IMR-90 (cell line): ENCODE data around the gene RFC2. TPM values are rescaled to one million over a fixed set of nuclear protein-coding genes. Genes with fewer than 3 reads are reported as not detected.

Experiments
- ATAC-seq: fragments of 200-7000 bp; cut with Tn5 transposase; 2 replicates; pipeline ENCODE4 v1.9.1; 2020; ENCODE audit warnings: low read depth, mild to moderate bottlenecking, moderate library complexity
- BruUV-seq: library from RNA; stranded (reverse); fragments of 400-500 nt; replicated peaks from 2 replicates; lab custom pipeline; 2021; lab: Mats Ljungman, UMichigan
- CTCF ChIA-PET: fragments of 300-600 bp; formaldehyde crosslinking; extraction: SDS; loops from one replicate; lab custom pipeline; 2021; ENCODE audit warnings: antibody characterized with exemption; lab: Yijun Ruan, JAX
- POLR2A ChIA-PET: fragments of 300-600 bp; sonication (Branson Sonifier 250); formaldehyde crosslinking; loops from one replicate; lab custom pipeline; 2022; ENCODE audit warnings: antibody characterized with exemption; ENCODE audit not compliant: unreplicated experiment; lab: Charles Lee
- DNase-seq: peaks from one replicate; pipeline ENCODE4 v3.0.0; 2013
- H2AFZ ChIP-seq: replicated peaks from 2 replicates; pipeline ENCODE3; 2013; ENCODE audit warnings: low read length, mild to moderate bottlenecking; ENCODE audit not compliant: poor library complexity
- H2AK5ac ChIP-seq: 2 replicates; pipeline ENCODE4 v1.6.1; 2013; ENCODE audit warnings: low read depth, low read length, inconsistent platforms
- H2AK9ac ChIP-seq: replicated peaks from 2 replicates; pipeline ENCODE3; 2013; ENCODE audit warnings: mild to moderate bottlenecking, low read depth, low read length, moderate library complexity; ENCODE audit not compliant: poor library complexity
- H2BK120ac ChIP-seq: 2 replicates; pipeline ENCODE4 v1.6.1; 2013; ENCODE audit warnings: low read depth, low read length, inconsistent platforms
- H2BK15ac ChIP-seq: 3 replicates; pipeline ENCODE4 v1.6.1; 2013; ENCODE audit warnings: low read depth, low read length, inconsistent platforms
- H2BK20ac ChIP-seq: 2 replicates; pipeline ENCODE4 v1.6.1; 2013; ENCODE audit warnings: low read depth, mild to moderate bottlenecking, inconsistent platforms, low read length, moderate library complexity
- H2BK5ac ChIP-seq: 2 replicates; pipeline ENCODE4 v1.6.1; 2013; ENCODE audit warnings: mild to moderate bottlenecking, low read depth, low read length, inconsistent platforms; ENCODE audit not compliant: poor library complexity, severe bottlenecking
- H3K14ac ChIP-seq: replicated peaks from 2 replicates; pipeline ENCODE4 v1.6.1; 2013; ENCODE audit warnings: low read depth, low read length, inconsistent platforms
- H3K18ac ChIP-seq: 2 replicates; pipeline ENCODE4 v1.6.1; 2013; ENCODE audit warnings: low read depth, low read length, control low read depth
- H3K23ac ChIP-seq: 2 replicates; pipeline ENCODE4 v1.6.1; 2013; ENCODE audit warnings: low read depth, low read length, inconsistent platforms
- H3K27ac ChIP-seq: 2 replicates; pipeline ENCODE4 v1.5.1; 2013; ENCODE audit warnings: mild to moderate bottlenecking, control low read depth, low read length; ENCODE audit not compliant: insufficient read depth
- H3K27me3 ChIP-seq: 2 replicates; pipeline ENCODE4 v1.6.1; 2013; ENCODE audit warnings: low read length; ENCODE audit not compliant: control insufficient read depth, insufficient read depth
- H3K36me3 ChIP-seq: 2 replicates; pipeline ENCODE4 v1.6.1; 2013; ENCODE audit warnings: low read length, mixed read lengths; ENCODE audit not compliant: control insufficient read depth, insufficient read depth
- H3K4ac ChIP-seq: 2 replicates; pipeline ENCODE4 v1.6.1; 2013; ENCODE audit warnings: low read depth, low read length, inconsistent platforms
- H3K4me1 ChIP-seq: 2 replicates; pipeline ENCODE4 v1.6.1; 2013; ENCODE audit warnings: low read length, mixed read lengths; ENCODE audit not compliant: control insufficient read depth, insufficient read depth
- H3K4me2 ChIP-seq: 2 replicates; pipeline ENCODE4 v1.6.1; 2013; ENCODE audit warnings: low read depth, mild to moderate bottlenecking, control low read depth, low read length, moderate library complexity
- H3K4me3 ChIP-seq: 2 replicates; pipeline ENCODE4 v1.5.1; 2013; ENCODE audit warnings: low read depth, mild to moderate bottlenecking, control low read depth, low read length, moderate library complexity; ENCODE audit not compliant: insufficient read depth
- H3K56ac ChIP-seq: 2 replicates; pipeline ENCODE4 v1.6.1; 2013; ENCODE audit warnings: low read length, inconsistent platforms; ENCODE audit not compliant: insufficient read depth; ENCODE audit errors: extremely low read depth
- H3K79me1 ChIP-seq, 2 experiments: 2 replicates each; pipeline ENCODE4 v1.6.1; 2013; ENCODE audit warnings: low read length in 2 of 2, inconsistent platforms in 1 of 2, low read depth in 1 of 2
- H3K9ac ChIP-seq: 2 replicates; pipeline ENCODE4 v1.6.1; 2013; ENCODE audit warnings: low read depth, low read length, control low read depth
- H3K9me1 ChIP-seq: 2 replicates; pipeline ENCODE4 v1.6.1; 2013; ENCODE audit warnings: low read length, inconsistent platforms; ENCODE audit not compliant: insufficient read depth
- H3K9me3 ChIP-seq: 2 replicates; pipeline ENCODE4 v1.6.1; 2013; ENCODE audit warnings: low read length; ENCODE audit not compliant: control insufficient read depth, insufficient read depth
- H4K20me1 ChIP-seq: 2 replicates; pipeline ENCODE4 v1.6.1; 2013; ENCODE audit warnings: low read length, inconsistent platforms; ENCODE audit not compliant: insufficient read depth
- H4K5ac ChIP-seq: 2 replicates; pipeline ENCODE4 v1.6.1; 2013; ENCODE audit warnings: mild to moderate bottlenecking, low read depth, low read length, control low read depth
- H4K8ac ChIP-seq, 2 experiments: 2 replicates each; pipeline ENCODE4 v1.6.1; 2013; ENCODE audit warnings: low read depth in 2 of 2, low read length in 2 of 2, control low read depth in 1 of 2, inconsistent platforms in 1 of 2
- H4K91ac ChIP-seq: 2 replicates; pipeline ENCODE4 v1.6.1; 2013; ENCODE audit warnings: low read depth, low read length, inconsistent platforms; ENCODE audit not compliant: insufficient read depth
- BHLHE40 ChIP-seq: fragments of 150-350 bp; IDR thresholded peaks from 2 replicates; pipeline ENCODE4 v1.6.1; 2016; ENCODE audit warnings: mild to moderate bottlenecking, low read depth, low read length
- MXI1 ChIP-seq: IDR thresholded peaks from 2 replicates; pipeline ENCODE4 v1.6.1; 2012; ENCODE audit warnings: low read depth, mild to moderate bottlenecking, low read length, moderate library complexity, borderline replicate concordance
- RAD21 ChIP-seq: IDR thresholded peaks from 2 replicates; pipeline ENCODE4 v1.6.1; 2012; ENCODE audit warnings: low read length, improper control_type of control experiment
- SMC3 ChIP-seq: fragments of 150-350 bp; IDR thresholded peaks from 2 replicates; pipeline ENCODE4 v1.6.1; 2016; ENCODE audit warnings: low read depth, mild to moderate bottlenecking, antibody characterized with exemption, low read length, moderate library complexity
- WGBS, 2 experiments: methylation state at CpG; one replicate each; pipeline versions ENCODE4 v1.1.5 to v1.1.7; 2013; ENCODE audit warnings: missing lambda C conversion rate in 2 of 2; ENCODE audit not compliant: insufficient read length in 1 of 2; ENCODE audit errors: extremely low coverage in 2 of 2; 5-methylcytosine and 5-hydroxymethylcytosine counted together
- dilution Hi-C: fragments of 300-500 bp; cut with HindIII; formaldehyde crosslinking; loops from one replicate; pipeline ENCODE4 v1.14.3; 2018; ENCODE audit warnings: low sequenced_read_pairs; ENCODE audit not compliant: unreplicated experiment
- in situ Hi-C: fragments of 300-500 bp; cut with MboI; formaldehyde crosslinking; loops from 3 replicates; pipeline ENCODE4 v1.14.3; 2019; ENCODE audit warnings: low sequenced_read_pairs, inconsistent platforms, mixed read lengths
- intact Hi-C: fragments of 100-400 bp; cut with micrococcal nuclease; formaldehyde crosslinking; loops from 2 replicates; pipeline ENCODE4 v1.10.0; 2022
- polyA plus RNA-seq, 3 experiments: library from polyadenylated mRNA; depleted of rRNA; stranded (reverse); fragments of >200 nt; gene quantifications; 2 replicates each; pipeline ENCODE4 v1.2.3, GENCODE V29; 2012; ENCODE audit warnings: low replicate concordance in 1 of 3
- total RNA-seq: library from RNA; depleted of rRNA; stranded (reverse); fragments of >200 nt; gene quantifications from 2 replicates; pipeline ENCODE4 v1.2.3, GENCODE V29; 2012
- TF ChIP-seq, protein P1 (sequence below): conservative IDR thresholded peaks from 2 replicates; pipeline ENCODE4 v1.5.1; 2012; ENCODE audit warnings: mild to moderate bottlenecking, low read depth, low read length, improper control_type of control experiment

RFC2 gene
- total and polyA plus RNA-seq, 2 of the 4 experiments (the other 2 are of a cell fraction), result 25.2 to 37.8 TPM

DNA sequence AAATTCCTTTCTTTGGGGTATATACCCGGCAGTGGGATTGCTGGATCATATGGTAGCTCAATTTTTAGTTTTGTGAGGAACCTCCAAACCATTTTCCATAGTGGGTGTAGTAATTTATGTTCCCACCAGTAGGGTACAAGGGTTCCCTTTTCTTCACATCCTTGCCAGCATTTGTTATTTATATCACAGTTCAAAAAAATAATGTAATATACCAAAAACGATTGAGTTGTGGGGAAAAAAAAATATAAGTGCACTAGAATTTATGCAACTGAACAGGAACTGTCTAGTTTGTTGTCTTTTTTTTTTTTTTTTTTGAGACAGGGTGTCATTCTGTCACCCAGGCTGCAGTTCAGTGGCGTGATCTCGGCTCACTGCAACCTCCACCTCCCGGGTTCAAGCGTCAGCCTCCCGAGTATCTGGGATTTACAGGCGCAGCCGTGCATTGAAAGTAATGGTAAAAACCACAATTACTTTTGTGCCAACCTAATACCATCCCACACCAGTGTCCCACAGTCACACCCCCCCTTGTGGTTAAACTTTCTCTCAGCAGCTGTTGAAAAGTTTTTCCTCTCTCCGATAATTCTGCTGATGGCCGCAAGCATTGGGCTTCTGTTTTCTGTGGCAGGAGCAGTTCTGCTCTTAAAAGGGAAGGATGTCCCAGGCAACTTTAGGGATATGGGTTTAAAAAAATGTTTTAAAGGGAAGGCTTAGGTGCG, 51.2 kb downstream of the RFC2 start:
- H3K4me1 ChIP-seq, result no peaks in the 10 kb centered on the region
- no TSS peak for BruUV-seq
- no peak overlapping the region for H2BK20ac ChIP-seq
- H3K14ac ChIP-seq, result no peak overlapping the region
- H2BK120ac ChIP-seq, result no peak overlapping the region
- ChIA-PET POLR2A (no interaction called here), CTCF (interaction anchor here (0.5 to 1.1 kb wide), 5 partner anchors 90 to 304 kb away, joined by 3 to 5 read pairs (median 4); no protein-coding TSS in a partner anchor)
- no peak overlapping the region for H2AK9ac ChIP-seq
- no peaks in the 10 kb centered on the region for H3K27me3 ChIP-seq
- intact Hi-C loops (loop anchor here (1.0 kb wide), 2 partner anchors 135 to 337 kb away; no protein-coding TSS in a partner anchor), dilution Hi-C loops (no loop called here), in situ Hi-C loops (loop anchor here (10.0 to 25.0 kb wide), 2 partner anchors 338 to 359 kb away; partner anchors contain the start of gene TMEM270)
- H3K36me3 ChIP-seq, result peaks cover 5% of the 10 kb centered on the region; the same call in 1 of the 2 replicates
- no peak overlapping the region for H4K91ac ChIP-seq
- no peaks in the 10 kb centered on the region for H3K9me3 ChIP-seq
- H3K23ac ChIP-seq, result no peak overlapping the region
- no peak overlapping the region for H2AFZ ChIP-seq
- H2AK5ac ChIP-seq, result no peak overlapping the region
- H4K20me1 ChIP-seq, result 0 out of 2 replicates have a peak, but pooled peaks cover 3% of the 10 kb centered on the region
- no peak overlapping the region for H3K9ac ChIP-seq
- H3K18ac ChIP-seq, result no peak overlapping the region
- H3K4me2 ChIP-seq, result no peak overlapping the region
- no peaks in the 10 kb centered on the region for H3K9me1 ChIP-seq
- TF ChIP-seq RAD21 (peak; percentile 55), BHLHE40 (no peak), MXI1 (no peak), SMC3 (peak; percentile 65)
- TF ChIP-seq, protein P1, sequence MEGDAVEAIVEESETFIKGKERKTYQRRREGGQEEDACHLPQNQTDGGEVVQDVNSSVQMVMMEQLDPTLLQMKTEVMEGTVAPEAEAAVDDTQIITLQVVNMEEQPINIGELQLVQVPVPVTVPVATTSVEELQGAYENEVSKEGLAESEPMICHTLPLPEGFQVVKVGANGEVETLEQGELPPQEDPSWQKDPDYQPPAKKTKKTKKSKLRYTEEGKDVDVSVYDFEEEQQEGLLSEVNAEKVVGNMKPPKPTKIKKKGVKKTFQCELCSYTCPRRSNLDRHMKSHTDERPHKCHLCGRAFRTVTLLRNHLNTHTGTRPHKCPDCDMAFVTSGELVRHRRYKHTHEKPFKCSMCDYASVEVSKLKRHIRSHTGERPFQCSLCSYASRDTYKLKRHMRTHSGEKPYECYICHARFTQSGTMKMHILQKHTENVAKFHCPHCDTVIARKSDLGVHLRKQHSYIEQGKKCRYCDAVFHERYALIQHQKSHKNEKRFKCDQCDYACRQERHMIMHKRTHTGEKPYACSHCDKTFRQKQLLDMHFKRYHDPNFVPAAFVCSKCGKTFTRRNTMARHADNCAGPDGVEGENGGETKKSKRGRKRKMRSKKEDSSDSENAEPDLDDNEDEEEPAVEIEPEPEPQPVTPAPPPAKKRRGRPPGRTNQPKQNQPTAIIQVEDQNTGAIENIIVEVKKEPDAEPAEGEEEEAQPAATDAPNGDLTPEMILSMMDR, result peak; percentile 60
- no peak overlapping the region for H2BK15ac ChIP-seq
- H3K56ac ChIP-seq, result no peak overlapping the region
- H4K8ac ChIP-seq, result no peak overlapping the region
- peaks cover 0 to 3% of the 10 kb centered on the region in 2 experiments; a peak in 1 of 4 replicates for H3K79me1 ChIP-seq
- H3K4ac ChIP-seq, result no peak overlapping the region
- DNase-seq (peak; percentile 57), ATAC-seq (peak; percentile 42)
- no peak overlapping the region for H3K27ac ChIP-seq
- WGBS, 2 experiments, result no CpG with 5 or more reads among the region's 12 CpGs
- no peak overlapping the region for H3K4me3 ChIP-seq
- no peak overlapping the region for H4K5ac ChIP-seq
- H2BK5ac ChIP-seq, result no peak overlapping the region
